Stomach (tissue), 4 donors: ENCODE measurements around the gene ZNF497.

Experiments used
- EP300 ChIP-seq: sonication (generic); formaldehyde crosslinking; IDR thresholded peaks from one replicate; pipeline ENCODE4 v1.6.1; 2017; ENCODE audit warnings: antibody characterized with exemption
- POLR2A ChIP-seq, 4 donors: fragments of 450-650 bp; IDR thresholded peaks; one replicate each; pipeline ENCODE4 v1.6.1; 2016; ENCODE audit warnings: antibody characterized with exemption in 4 of 4, control low read depth in 2 of 4, mild to moderate bottlenecking in 1 of 4, moderate library complexity in 1 of 4
- TF ChIP-seq, protein P1 (sequence below), 7 experiments: fragments of 450-650 bp in 4 of 7; fragments of 200-600 bp in 3 of 7; sonication (generic) in 3 of 7; IDR thresholded peaks; one replicate each; pipeline ENCODE4 v1.5.1; 2016 to 2019; ENCODE audit warnings: antibody characterized with exemption in 7 of 7, control low read depth in 2 of 7, mild to moderate bottlenecking in 1 of 7

DNA sequence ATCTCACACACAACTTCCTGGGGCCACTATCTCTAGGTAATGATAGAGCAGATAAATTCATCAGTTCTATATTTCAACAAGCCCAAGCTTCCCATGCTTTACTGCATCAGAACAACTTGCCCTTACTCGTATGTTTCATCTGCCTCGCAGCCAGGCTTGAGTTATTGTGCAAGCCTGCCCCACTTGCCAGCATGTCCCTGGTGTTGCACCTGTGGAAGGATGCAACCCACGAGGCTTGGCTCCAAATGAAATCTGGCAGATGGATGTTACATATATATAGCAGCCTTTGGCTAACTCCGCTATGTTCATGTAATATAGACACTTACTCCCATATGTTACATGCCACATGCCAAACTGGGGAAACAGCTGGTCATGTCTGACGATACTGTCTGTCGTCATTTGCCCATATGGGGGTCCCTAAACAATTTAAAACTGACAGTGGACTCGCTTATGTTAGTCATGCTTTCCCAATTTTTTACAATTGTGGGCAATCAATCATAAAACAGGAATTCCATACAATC lies 51.1 kb downstream of the ZNF497 start:
- TF ChIP-seq EP300, result no peak
- TF ChIP-seq, protein P1, sequence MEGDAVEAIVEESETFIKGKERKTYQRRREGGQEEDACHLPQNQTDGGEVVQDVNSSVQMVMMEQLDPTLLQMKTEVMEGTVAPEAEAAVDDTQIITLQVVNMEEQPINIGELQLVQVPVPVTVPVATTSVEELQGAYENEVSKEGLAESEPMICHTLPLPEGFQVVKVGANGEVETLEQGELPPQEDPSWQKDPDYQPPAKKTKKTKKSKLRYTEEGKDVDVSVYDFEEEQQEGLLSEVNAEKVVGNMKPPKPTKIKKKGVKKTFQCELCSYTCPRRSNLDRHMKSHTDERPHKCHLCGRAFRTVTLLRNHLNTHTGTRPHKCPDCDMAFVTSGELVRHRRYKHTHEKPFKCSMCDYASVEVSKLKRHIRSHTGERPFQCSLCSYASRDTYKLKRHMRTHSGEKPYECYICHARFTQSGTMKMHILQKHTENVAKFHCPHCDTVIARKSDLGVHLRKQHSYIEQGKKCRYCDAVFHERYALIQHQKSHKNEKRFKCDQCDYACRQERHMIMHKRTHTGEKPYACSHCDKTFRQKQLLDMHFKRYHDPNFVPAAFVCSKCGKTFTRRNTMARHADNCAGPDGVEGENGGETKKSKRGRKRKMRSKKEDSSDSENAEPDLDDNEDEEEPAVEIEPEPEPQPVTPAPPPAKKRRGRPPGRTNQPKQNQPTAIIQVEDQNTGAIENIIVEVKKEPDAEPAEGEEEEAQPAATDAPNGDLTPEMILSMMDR (IDR thresholded peaks at IDR 0.05), result no peak
- no peak for TF ChIP-seq POLR2A (IDR thresholded peaks at IDR 0.05)
